ENCODE data around the gene AVP.

The AVP gene

GRCh38 chr20:3072530-3073250 is 11.8 kb downstream of the AVP start:
- no peaks in the 10 kb centered on the region for H3K36me3 ChIP-seq (ENCODE audit: insufficient read depth)
- no peak overlapping the region for H3K4me2 ChIP-seq
- H4K20me1 ChIP-seq (ENCODE audit: insufficient read depth): no peaks in the 10 kb centered on the region
- H2AFZ ChIP-seq (ENCODE audit: low read depth): no peak overlapping the region
- no peak overlapping the region for H3K4me3 ChIP-seq (IDR thresholded peaks at IDR 0.05; ENCODE audit: insufficient read depth, low read depth, low read length)
- H3K79me2 ChIP-seq (ENCODE audit: insufficient read depth, low read depth): no peaks in the 10 kb centered on the region
- H3K4me1 ChIP-seq (ENCODE audit: low read depth, poor library complexity, severe bottlenecking): no peaks in the 10 kb centered on the region
- no peak overlapping the region for H3K27ac ChIP-seq
- no peaks in the 10 kb centered on the region for H3K27me3 ChIP-seq (ENCODE audit: insufficient read depth, low read depth)
- TF ChIP-seq, protein P1, sequence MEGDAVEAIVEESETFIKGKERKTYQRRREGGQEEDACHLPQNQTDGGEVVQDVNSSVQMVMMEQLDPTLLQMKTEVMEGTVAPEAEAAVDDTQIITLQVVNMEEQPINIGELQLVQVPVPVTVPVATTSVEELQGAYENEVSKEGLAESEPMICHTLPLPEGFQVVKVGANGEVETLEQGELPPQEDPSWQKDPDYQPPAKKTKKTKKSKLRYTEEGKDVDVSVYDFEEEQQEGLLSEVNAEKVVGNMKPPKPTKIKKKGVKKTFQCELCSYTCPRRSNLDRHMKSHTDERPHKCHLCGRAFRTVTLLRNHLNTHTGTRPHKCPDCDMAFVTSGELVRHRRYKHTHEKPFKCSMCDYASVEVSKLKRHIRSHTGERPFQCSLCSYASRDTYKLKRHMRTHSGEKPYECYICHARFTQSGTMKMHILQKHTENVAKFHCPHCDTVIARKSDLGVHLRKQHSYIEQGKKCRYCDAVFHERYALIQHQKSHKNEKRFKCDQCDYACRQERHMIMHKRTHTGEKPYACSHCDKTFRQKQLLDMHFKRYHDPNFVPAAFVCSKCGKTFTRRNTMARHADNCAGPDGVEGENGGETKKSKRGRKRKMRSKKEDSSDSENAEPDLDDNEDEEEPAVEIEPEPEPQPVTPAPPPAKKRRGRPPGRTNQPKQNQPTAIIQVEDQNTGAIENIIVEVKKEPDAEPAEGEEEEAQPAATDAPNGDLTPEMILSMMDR (conservative IDR thresholded peaks at IDR 0.05; ENCODE audit: low read depth, low read length): no peak
- H3K9ac ChIP-seq: no peak overlapping the region

DNA sequence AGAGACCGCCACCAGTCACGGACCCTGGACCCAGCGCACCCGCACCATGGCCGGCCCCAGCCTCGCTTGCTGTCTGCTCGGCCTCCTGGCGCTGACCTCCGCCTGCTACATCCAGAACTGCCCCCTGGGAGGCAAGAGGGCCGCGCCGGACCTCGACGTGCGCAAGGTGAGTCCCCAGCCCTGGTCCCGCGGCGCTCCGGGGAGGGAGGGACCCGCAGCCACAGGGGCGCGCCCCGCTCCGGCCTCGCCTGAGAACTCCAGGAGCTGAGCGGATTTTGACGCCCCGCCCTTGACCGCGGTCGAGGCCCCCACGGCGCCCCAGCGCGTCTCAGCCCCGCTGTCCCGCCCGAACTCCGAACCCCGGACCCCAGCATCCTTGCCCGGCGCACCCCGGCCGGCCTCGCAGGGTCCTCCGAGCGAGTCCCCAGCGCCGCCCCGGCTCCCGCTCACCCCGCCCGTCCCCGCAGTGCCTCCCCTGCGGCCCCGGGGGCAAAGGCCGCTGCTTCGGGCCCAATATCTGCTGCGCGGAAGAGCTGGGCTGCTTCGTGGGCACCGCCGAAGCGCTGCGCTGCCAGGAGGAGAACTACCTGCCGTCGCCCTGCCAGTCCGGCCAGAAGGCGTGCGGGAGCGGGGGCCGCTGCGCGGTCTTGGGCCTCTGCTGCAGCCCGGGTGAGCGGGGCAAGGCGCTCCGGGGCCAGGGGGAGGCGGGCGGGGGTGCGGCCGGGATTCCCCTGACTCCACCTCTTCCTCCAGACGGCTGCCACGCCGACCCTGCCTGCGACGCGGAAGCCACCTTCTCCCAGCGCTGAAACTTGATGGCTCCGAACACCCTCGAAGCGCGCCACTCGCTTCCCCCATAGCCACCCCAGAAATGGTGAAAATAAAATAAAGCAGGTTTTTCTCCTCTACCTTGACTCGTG is 12.7 kb downstream of the AVP start, which contains the start of gene OXT:
TSS of gene OXT (plus strand) at position 11 of the 920 bp plus-strand sequence. CDS start at position 47, 36 bp downstream.
- no peaks in the 10 kb centered on the region for H3K36me3 ChIP-seq (ENCODE audit: insufficient read depth)
- no peak within 1 kb of the TSS for H3K27ac ChIP-seq
- H3K9ac ChIP-seq: no peak within 1 kb of the TSS
- no peak within 1 kb of the TSS for H2AFZ ChIP-seq (ENCODE audit: low read depth)
- no peaks in the 10 kb centered on the region for H3K4me1 ChIP-seq (ENCODE audit: low read depth, poor library complexity, severe bottlenecking)
- H3K27me3 ChIP-seq (ENCODE audit: insufficient read depth, low read depth): no peaks in the 10 kb centered on the region
- H4K20me1 ChIP-seq (ENCODE audit: insufficient read depth): no peaks in the 10 kb centered on the region
- TF ChIP-seq, protein P1 (conservative IDR thresholded peaks at IDR 0.05; ENCODE audit: low read depth, low read length): no peak
- H3K4me2 ChIP-seq: no peak within 1 kb of the TSS
- no peak within 1 kb of the TSS for H3K4me3 ChIP-seq (IDR thresholded peaks at IDR 0.05; ENCODE audit: insufficient read depth, low read depth, low read length)
- no peaks in the 10 kb centered on the region for H3K79me2 ChIP-seq (ENCODE audit: insufficient read depth, low read depth)

GRCh38 chr20:3071266-3071609 is 13.3 kb downstream of the AVP start:
- H3K27ac ChIP-seq: no peak overlapping the region
- no peak overlapping the region for H3K9ac ChIP-seq
- no peaks in the 10 kb centered on the region for H3K27me3 ChIP-seq (ENCODE audit: insufficient read depth, low read depth)
- no peaks in the 10 kb centered on the region for H3K4me1 ChIP-seq (ENCODE audit: low read depth, poor library complexity, severe bottlenecking)
- no peaks in the 10 kb centered on the region for H3K79me2 ChIP-seq (ENCODE audit: insufficient read depth, low read depth)
- H3K4me3 ChIP-seq (IDR thresholded peaks at IDR 0.05; ENCODE audit: insufficient read depth, low read depth, low read length): no peak overlapping the region
- H3K4me2 ChIP-seq: no peak overlapping the region
- TF ChIP-seq, protein P1 (conservative IDR thresholded peaks at IDR 0.05; ENCODE audit: low read depth, low read length): no peak
- no peaks in the 10 kb centered on the region for H4K20me1 ChIP-seq (ENCODE audit: insufficient read depth)
- H3K36me3 ChIP-seq (ENCODE audit: insufficient read depth): no peaks in the 10 kb centered on the region
- H2AFZ ChIP-seq (ENCODE audit: low read depth): no peak overlapping the region

GRCh38 chr20:3070725-3071124 is 13.8 kb downstream of the AVP start:
- Histone ChIP-seq H4K20me1 (ENCODE audit: insufficient read depth) (no peaks in the 10 kb centered on the region), H3K4me1 (ENCODE audit: low read depth, poor library complexity, severe bottlenecking) (no peaks in the 10 kb centered on the region), H3K36me3 (ENCODE audit: insufficient read depth) (no peaks in the 10 kb centered on the region), H3K27me3 (ENCODE audit: insufficient read depth, low read depth) (no peaks in the 10 kb centered on the region), H3K27ac (no peak overlapping the region), H3K9ac (no peak overlapping the region), H3K4me2 (no peak overlapping the region), H2AFZ (ENCODE audit: low read depth) (no peak overlapping the region), H3K4me3 (IDR thresholded peaks at IDR 0.05; ENCODE audit: insufficient read depth, low read depth, low read length) (no peak overlapping the region), H3K79me2 (ENCODE audit: insufficient read depth, low read depth) (no peaks in the 10 kb centered on the region)
- TF ChIP-seq, protein P1 (conservative IDR thresholded peaks at IDR 0.05; ENCODE audit: low read depth, low read length): no peak
